H9 (cell line): ENCODE results near the gene DPP7. TPM values are rescaled to one million over a fixed set of nuclear protein-coding genes. Genes with fewer than 3 reads are reported as not detected.
A peak's percentile ranks its signal among the peaks of the same experiment; 100 is the strongest.

ENCODE experiments used
- DNase-seq: peaks from one replicate; pipeline ENCODE4 v3.0.0-alpha.2; 2017
- H2AFZ ChIP-seq: one replicate; pipeline ENCODE4 v1.6.1; 2013; ENCODE audit warnings: mild to moderate bottlenecking, low read length, control low read depth, moderate library complexity
- H2AK5ac ChIP-seq: 2 replicates; pipeline ENCODE4 v1.6.1; 2013; ENCODE audit warnings: low read length, control low read depth, mixed read lengths; ENCODE audit not compliant: insufficient read length
- H2BK120ac ChIP-seq: one replicate; pipeline ENCODE4 v1.6.1; 2013; ENCODE audit warnings: low read depth, mild to moderate bottlenecking, low read length, control low read depth, inconsistent platforms; ENCODE audit not compliant: poor library complexity, severe bottlenecking
- H2BK12ac ChIP-seq: 2 replicates; pipeline ENCODE4 v1.6.1; 2013; ENCODE audit warnings: low read length, control low read depth, mixed read lengths, low read depth; ENCODE audit not compliant: insufficient read length
- H2BK15ac ChIP-seq: 2 replicates; pipeline ENCODE4 v1.6.1; 2013; ENCODE audit warnings: low read depth, low read length, control low read depth
- H2BK20ac ChIP-seq: one replicate; pipeline ENCODE4 v1.6.1; 2013; ENCODE audit warnings: low read depth, mild to moderate bottlenecking, low read length, control low read depth, inconsistent platforms; ENCODE audit not compliant: poor library complexity, severe bottlenecking
- H2BK5ac ChIP-seq: 2 replicates; pipeline ENCODE4 v1.6.1; 2013; ENCODE audit warnings: low read length, control low read depth, mixed read lengths; ENCODE audit not compliant: insufficient read length
- H3K14ac ChIP-seq: 2 replicates; pipeline ENCODE4 v1.6.1; 2013; ENCODE audit warnings: low read length, control low read depth; ENCODE audit not compliant: insufficient read depth
- H3K18ac ChIP-seq: 2 replicates; pipeline ENCODE4 v1.6.1; 2013; ENCODE audit warnings: low read depth, mild to moderate bottlenecking, mixed read lengths, low read length, control low read depth; ENCODE audit not compliant: insufficient read length
- H3K23ac ChIP-seq: 2 replicates; pipeline ENCODE4 v1.6.1; 2013; ENCODE audit warnings: low read length, control low read depth, mixed read lengths, low read depth; ENCODE audit not compliant: insufficient read length
- H3K23me2 ChIP-seq: 2 replicates; pipeline ENCODE4 v1.6.1; 2013; ENCODE audit warnings: low read depth, mild to moderate bottlenecking, mixed read lengths, low read length, control low read depth; ENCODE audit not compliant: insufficient read length, poor library complexity, severe bottlenecking
- H3K27ac ChIP-seq: 2 replicates; pipeline ENCODE4 v1.5.1; 2013; ENCODE audit warnings: low read length, control low read depth, mixed read lengths, low read depth; ENCODE audit not compliant: insufficient read length
- H3K27me3 ChIP-seq: 2 replicates; pipeline ENCODE4 v1.6.1; 2013; ENCODE audit warnings: low read length, control low read depth, inconsistent platforms; ENCODE audit not compliant: insufficient read depth
- H3K4ac ChIP-seq: 2 replicates; pipeline ENCODE4 v1.6.1; 2013; ENCODE audit warnings: low read depth, mild to moderate bottlenecking, control low read depth, inconsistent platforms, low read length, moderate library complexity
- H3K4me1 ChIP-seq: 2 replicates; pipeline ENCODE4 v1.6.1; 2013; ENCODE audit warnings: low read length, control low read depth, inconsistent platforms; ENCODE audit not compliant: insufficient read depth
- H3K4me2 ChIP-seq: 2 replicates; pipeline ENCODE4 v1.6.1; 2013; ENCODE audit warnings: low read length, control low read depth, mixed read lengths; ENCODE audit not compliant: insufficient read length, insufficient read depth
- H3K56ac ChIP-seq: 2 replicates; pipeline ENCODE4 v1.6.1; 2013; ENCODE audit warnings: low read depth, mild to moderate bottlenecking, mixed read lengths, low read length, control low read depth; ENCODE audit not compliant: insufficient read length
- H3K79me1 ChIP-seq: 2 replicates; pipeline ENCODE4 v1.6.1; 2013; ENCODE audit warnings: low read depth, mild to moderate bottlenecking, moderate library complexity, low read length, control low read depth, inconsistent platforms; ENCODE audit not compliant: insufficient read depth, poor library complexity, severe bottlenecking
- H3K79me2 ChIP-seq: 2 replicates; pipeline ENCODE4 v1.6.1; 2013; ENCODE audit warnings: low read length, control low read depth, inconsistent platforms; ENCODE audit not compliant: insufficient read depth
- H3K9ac ChIP-seq: 2 replicates; pipeline ENCODE4 v1.6.1; 2013; ENCODE audit warnings: low read length, control low read depth, mixed read lengths; ENCODE audit not compliant: insufficient read length; ENCODE audit errors: extremely low read depth
- H3K9me3 ChIP-seq: one replicate; pipeline ENCODE4 v1.6.1; 2013; ENCODE audit warnings: low read depth, low read length, inconsistent platforms; ENCODE audit not compliant: control insufficient read depth
- H3T11ph ChIP-seq: one replicate; pipeline ENCODE4 v1.6.1; 2013; ENCODE audit warnings: mild to moderate bottlenecking, low read length, control low read depth, inconsistent platforms
- H4K20me1 ChIP-seq: one replicate; pipeline ENCODE4 v1.6.1; 2013; ENCODE audit not compliant: control insufficient read depth, insufficient read length, insufficient read depth
- H4K5ac ChIP-seq: 2 replicates; pipeline ENCODE4 v1.6.1; 2013; ENCODE audit warnings: low read depth, mild to moderate bottlenecking, mixed read lengths, low read length, control low read depth; ENCODE audit not compliant: insufficient read length
- H4K8ac ChIP-seq: replicated peaks from 2 replicates; pipeline ENCODE4 v1.6.1; 2013; ENCODE audit warnings: low read length, control low read depth, mixed read lengths, low read depth; ENCODE audit not compliant: insufficient read length
- H4K91ac ChIP-seq: 2 replicates; pipeline ENCODE4 v1.6.1; 2013; ENCODE audit warnings: low read depth, mild to moderate bottlenecking, moderate library complexity, mixed read lengths, low read length, control low read depth; ENCODE audit not compliant: insufficient read length
- H3K27ac Mint-ChIP-seq, 3 experiments: 2 replicates in 2 of 3; 3 replicates in 1 of 3; pipeline ENCODE4 v1.8.0; 2020 to 2021; ENCODE audit warnings: mixed read lengths in 3 of 3, mild to moderate bottlenecking in 1 of 3, moderate library complexity in 1 of 3
- H3K27me3 Mint-ChIP-seq: 2 replicates; pipeline ENCODE4 v1.8.0; 2021; ENCODE audit warnings: low read depth, mild to moderate bottlenecking, moderate library complexity, mixed read lengths
- H3K36me3 Mint-ChIP-seq, 3 experiments: 2 replicates in 2 of 3; 3 replicates in 1 of 3; pipeline ENCODE4 v1.8.0; 2020 to 2021; ENCODE audit warnings: low read depth in 3 of 3, mixed read lengths in 3 of 3; ENCODE audit not compliant: insufficient read depth in 1 of 3
- H3K4me1 Mint-ChIP-seq, 2 experiments: 2 replicates each; pipeline ENCODE4 v1.8.0; 2020; ENCODE audit warnings: mixed read lengths in 2 of 2
- H3K4me3 Mint-ChIP-seq, 2 experiments: 2 replicates in 1 of 2; 3 replicates in 1 of 2; pipeline ENCODE4 v1.8.0; 2020 to 2021; ENCODE audit warnings: mild to moderate bottlenecking in 2 of 2, mixed read lengths in 2 of 2, moderate library complexity in 1 of 2
- H3K9me3 Mint-ChIP-seq, 2 experiments: 2 replicates in 1 of 2; 3 replicates in 1 of 2; pipeline ENCODE4 v1.8.0; 2020; ENCODE audit warnings: mild to moderate bottlenecking in 2 of 2, mixed read lengths in 2 of 2, moderate library complexity in 1 of 2
- WGBS: extraction: QIAGEN DNeasy Blood & Tissue Kit; methylation state at CpG from one replicate; pipeline ENCODE4 v1.1.7; 2013; ENCODE audit warnings: missing lambda C conversion rate, low lambda C conversion rate, mixed read lengths; ENCODE audit not compliant: insufficient read length; ENCODE audit errors: extremely low coverage; 5-methylcytosine and 5-hydroxymethylcytosine counted together
- total RNA-seq: library from RNA; stranded (reverse); gene quantifications from 2 replicates; pipeline ENCODE4 v1.2.1, GENCODE V29; 2021
- TF ChIP-seq, protein P1 (sequence below): fragments of 200-600 bp; sonication (generic); conservative IDR thresholded peaks from 3 replicates; pipeline ENCODE4 v1.8.0; 2021; ENCODE audit warnings: antibody characterized with exemption, mild to moderate bottlenecking

The DPP7 gene
- total RNA-seq, 1 experiment from 2014 or later = 29.4 TPM

DNA sequence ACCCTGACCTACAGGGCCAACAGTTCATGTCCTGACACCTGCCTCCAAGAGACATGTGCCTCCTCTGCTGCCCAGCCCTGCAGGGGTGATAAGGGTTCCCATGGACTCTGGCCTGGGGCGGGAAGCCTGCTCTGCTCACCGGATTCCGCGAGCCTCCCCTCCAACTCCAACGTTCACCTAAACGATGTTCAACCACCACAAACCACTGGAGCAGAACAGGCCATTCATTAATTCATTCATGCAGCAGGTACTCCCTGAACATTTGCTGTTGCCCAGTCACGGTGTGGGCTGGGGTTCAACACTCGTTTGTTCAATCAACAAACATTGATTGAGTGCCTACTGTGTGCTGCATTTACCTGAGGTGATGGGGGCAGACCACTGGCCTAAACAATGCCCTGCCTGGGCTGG lies 40.5 kb downstream of the DPP7 start:
- Histone ChIP-seq H3K14ac (no peak overlapping the region), H2BK120ac (no peak overlapping the region), H3K18ac (no peak overlapping the region), H2AFZ (no peak overlapping the region), H3K4me1 (peaks cover 7% of the 10 kb centered on the region; the same call in 1 of the 2 replicates), H3K9ac (no peak overlapping the region), H3K56ac (no peak overlapping the region), H3K23ac (no peak overlapping the region), H3K27me3 (peaks cover 7% of the 10 kb centered on the region; the same call in 1 of the 2 replicates), H3K79me2 (no peaks in the 10 kb centered on the region), H4K91ac (peak overlapping the region; percentile 31), H4K20me1 (no peaks in the 10 kb centered on the region), H2AK5ac (no peak overlapping the region), H3T11ph (no peak overlapping the region), H3K4ac (no peak overlapping the region), H4K8ac (no peak overlapping the region), H3K4me2 (no peak overlapping the region), H3K9me3 (no peaks in the 10 kb centered on the region), H2BK5ac (no peak overlapping the region), H3K79me1 (no peaks in the 10 kb centered on the region), H3K27ac (no peak overlapping the region), H2BK15ac (no peak overlapping the region), H2BK12ac (no peak overlapping the region), H2BK20ac (no peak overlapping the region), H4K5ac (no peak overlapping the region), H3K23me2 (peaks cover 17% of the 10 kb centered on the region)
- Mint-ChIP-seq H3K27me3 (peaks cover 34% of the 10 kb centered on the region), H3K4me1 (peaks cover 17 to 29% of the 10 kb centered on the region in 2 experiments), H3K27ac (peak overlapping the region in 1 of 3 experiments; percentile 88; a peak in 1 of 7 replicates), H3K36me3 (no peaks in the 10 kb centered on the region), H3K9me3 (no peaks in the 10 kb centered on the region; a peak in 1 of 5 replicates), H3K4me3 (peak overlapping the region in 1 of 2 experiments; percentile 42; a peak in 2 of 5 replicates)
- TF ChIP-seq, protein P1, sequence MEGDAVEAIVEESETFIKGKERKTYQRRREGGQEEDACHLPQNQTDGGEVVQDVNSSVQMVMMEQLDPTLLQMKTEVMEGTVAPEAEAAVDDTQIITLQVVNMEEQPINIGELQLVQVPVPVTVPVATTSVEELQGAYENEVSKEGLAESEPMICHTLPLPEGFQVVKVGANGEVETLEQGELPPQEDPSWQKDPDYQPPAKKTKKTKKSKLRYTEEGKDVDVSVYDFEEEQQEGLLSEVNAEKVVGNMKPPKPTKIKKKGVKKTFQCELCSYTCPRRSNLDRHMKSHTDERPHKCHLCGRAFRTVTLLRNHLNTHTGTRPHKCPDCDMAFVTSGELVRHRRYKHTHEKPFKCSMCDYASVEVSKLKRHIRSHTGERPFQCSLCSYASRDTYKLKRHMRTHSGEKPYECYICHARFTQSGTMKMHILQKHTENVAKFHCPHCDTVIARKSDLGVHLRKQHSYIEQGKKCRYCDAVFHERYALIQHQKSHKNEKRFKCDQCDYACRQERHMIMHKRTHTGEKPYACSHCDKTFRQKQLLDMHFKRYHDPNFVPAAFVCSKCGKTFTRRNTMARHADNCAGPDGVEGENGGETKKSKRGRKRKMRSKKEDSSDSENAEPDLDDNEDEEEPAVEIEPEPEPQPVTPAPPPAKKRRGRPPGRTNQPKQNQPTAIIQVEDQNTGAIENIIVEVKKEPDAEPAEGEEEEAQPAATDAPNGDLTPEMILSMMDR = no peak
- WGBS = no CpG with 5 or more reads among the region's 8 CpGs
- DNase-seq = no peak
